Ovary (tissue), 3 donors: ENCODE results near the gene MEDAG.

Source experiments
- EP300 ChIP-seq: sonication (generic); formaldehyde crosslinking; IDR thresholded peaks from one replicate; pipeline ENCODE4 v1.6.1; 2017; ENCODE audit warnings: antibody characterized with exemption
- POLR2A ChIP-seq: fragments of 450-650 bp; IDR thresholded peaks from one replicate; pipeline ENCODE4 v1.6.1; 2017; ENCODE audit warnings: antibody characterized with exemption, mild to moderate bottlenecking, moderate library complexity
- TF ChIP-seq, protein P1 (sequence below), 3 donors: fragments of 450-650 bp in 2 of 3; fragments of 200-600 bp in 1 of 3; IDR thresholded peaks; one replicate each; pipeline versions ENCODE4 v1.5.1 to v1.8.0; 2016 to 2022; ENCODE audit warnings: antibody characterized with exemption in 3 of 3, mild to moderate bottlenecking in 1 of 3
- donor health status: DM: no; HTN: no; CAD: no.

DNA sequence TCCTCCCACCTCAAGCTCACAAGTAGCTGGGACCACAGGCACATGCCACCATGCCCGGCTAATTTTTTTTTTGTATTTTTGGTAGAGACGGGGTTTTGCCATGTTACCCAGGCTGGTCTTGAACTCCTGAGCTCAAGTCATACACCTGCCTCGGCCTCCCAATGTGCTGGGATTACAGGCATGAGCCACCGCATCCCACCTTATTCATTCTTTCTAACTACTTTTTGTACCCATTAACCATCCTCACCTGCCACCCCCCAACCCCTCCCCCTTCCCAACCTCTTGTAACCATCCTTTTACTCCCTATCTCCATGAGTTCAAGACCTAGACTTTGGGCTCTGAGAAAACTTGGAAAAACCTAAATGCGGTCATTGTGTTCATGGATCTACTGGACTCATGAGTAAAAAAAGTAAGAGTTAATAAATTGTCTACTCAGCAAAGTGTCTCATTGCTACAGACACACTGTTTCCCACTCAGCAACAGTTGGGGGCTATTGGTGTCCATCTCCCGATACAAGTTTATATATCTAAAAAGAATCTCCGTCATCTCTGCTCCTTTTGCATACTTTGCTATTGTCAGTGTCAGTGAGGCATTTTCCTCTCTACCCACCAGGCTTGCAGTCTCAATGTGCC is 44.1 kb upstream of the MEDAG start:
- TF ChIP-seq POLR2A (no peak), EP300 (no peak)
- TF ChIP-seq, protein P1, sequence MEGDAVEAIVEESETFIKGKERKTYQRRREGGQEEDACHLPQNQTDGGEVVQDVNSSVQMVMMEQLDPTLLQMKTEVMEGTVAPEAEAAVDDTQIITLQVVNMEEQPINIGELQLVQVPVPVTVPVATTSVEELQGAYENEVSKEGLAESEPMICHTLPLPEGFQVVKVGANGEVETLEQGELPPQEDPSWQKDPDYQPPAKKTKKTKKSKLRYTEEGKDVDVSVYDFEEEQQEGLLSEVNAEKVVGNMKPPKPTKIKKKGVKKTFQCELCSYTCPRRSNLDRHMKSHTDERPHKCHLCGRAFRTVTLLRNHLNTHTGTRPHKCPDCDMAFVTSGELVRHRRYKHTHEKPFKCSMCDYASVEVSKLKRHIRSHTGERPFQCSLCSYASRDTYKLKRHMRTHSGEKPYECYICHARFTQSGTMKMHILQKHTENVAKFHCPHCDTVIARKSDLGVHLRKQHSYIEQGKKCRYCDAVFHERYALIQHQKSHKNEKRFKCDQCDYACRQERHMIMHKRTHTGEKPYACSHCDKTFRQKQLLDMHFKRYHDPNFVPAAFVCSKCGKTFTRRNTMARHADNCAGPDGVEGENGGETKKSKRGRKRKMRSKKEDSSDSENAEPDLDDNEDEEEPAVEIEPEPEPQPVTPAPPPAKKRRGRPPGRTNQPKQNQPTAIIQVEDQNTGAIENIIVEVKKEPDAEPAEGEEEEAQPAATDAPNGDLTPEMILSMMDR (IDR thresholded peaks at IDR 0.05): no peak
